Activated CD4-positive, CD25-positive, alpha-beta regulatory T cell treated with anti-CD3 and anti-CD28 coated beads, Interleukin-2, amount 50 U/mL, for 24 hours (primary cell): Measurements from ENCODE around the gene PPIP5K1.
"Not testable (repeated sequence)": the region's sequence is repeated elsewhere in the genome, so short reads cannot be mapped to it uniquely, and the experiment has no call there.

Experiments
- ATAC-seq, 2 donors: fragments of 150-1000 bp; cut with Tn5 transposase; one replicate each; pipeline ENCODE4 v1.10.0; 2021; ENCODE audit warnings: mild to moderate bottlenecking in 1 of 2, moderate library complexity in 1 of 2

PPIP5K1 gene

GRCh38 chr15:43544266-43544665, 45.7 kb downstream of the PPIP5K1 start:
- no peak for ATAC-seq

DNA sequence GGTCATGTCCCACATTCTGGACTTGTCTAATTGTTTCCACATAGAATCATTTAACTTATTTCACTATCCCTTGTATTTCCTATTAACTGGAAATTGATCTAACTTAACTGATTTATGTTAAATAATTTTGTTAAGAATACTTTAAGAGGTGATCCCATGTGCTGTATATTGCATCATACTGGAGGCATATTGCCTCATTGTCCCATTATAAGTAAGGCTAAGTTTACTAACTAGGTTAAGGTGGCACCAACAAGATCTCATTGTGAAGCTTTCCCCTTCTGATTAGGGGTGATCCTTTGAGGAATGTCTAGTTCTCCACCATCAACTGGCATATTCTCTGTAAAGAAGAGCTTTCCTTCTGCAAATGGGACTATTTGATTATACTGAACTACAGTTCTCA, 48.2 kb downstream of the PPIP5K1 start:
- no peak for ATAC-seq

- ATAC-seq = no peak
Measured at GRCh38 chr15:43538091-43538490, 51.9 kb downstream of the PPIP5K1 start.

DNA sequence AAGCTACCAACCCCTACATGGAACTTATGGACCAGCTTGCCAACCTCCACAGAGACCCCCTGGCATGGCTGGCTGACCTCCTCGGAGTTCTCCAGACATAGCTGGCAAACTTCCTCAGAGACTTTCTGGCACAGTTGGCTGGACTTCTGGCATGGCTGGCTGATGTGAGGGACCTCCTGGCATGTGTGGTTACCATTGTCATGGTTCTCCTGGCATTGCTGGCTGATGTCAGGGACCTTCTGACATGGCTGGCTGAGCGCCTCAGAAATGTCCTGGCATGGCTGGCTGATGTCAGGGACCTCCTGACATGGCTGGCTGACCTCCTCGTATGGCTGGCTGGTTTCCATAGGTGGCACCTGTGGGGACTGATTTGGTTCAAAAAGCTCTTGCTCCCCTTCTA, 55.1 kb downstream of the PPIP5K1 start:
- no peak for ATAC-seq

GRCh38 chr15:43532826-43533225, 57.2 kb downstream of the PPIP5K1 start:
- not testable (repeated sequence) for ATAC-seq

DNA sequence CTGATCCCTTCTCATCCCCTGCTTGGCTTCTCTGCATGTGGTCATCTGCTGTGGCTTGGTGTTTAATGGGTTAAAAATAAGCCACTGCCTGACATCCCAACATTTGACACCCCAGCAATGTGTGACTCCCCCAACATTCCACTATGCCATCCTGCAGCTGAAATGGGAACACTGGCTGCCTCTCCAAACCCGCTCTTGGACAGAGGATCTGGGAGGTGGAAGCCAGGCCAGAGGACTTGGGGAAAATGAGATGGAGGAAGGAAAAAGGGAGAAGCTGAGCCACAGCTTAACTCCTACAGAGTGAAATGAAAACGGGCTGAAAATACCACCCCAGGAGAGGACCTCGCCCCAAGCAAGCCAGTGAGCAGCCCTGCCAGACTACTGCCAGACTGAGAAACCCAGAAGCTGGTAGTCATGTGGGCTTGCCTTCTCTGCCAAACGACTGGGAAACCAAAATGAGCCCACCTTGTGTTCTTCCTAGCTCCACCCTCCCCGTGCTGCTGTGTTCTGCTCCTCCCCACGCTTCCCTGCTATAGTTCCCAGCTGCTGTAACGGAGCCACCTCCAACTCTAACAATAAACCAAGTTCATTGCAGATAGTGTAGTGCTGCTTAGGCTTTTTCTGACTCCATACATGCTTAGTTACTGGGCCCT, 58.9 kb downstream of the PPIP5K1 start:
- ATAC-seq = no peak

- no peak for ATAC-seq
Measured at GRCh38 chr15:43529587-43530345, 60.2 kb downstream of the PPIP5K1 start.

GRCh38 chr15:43529141-43529540, 60.9 kb downstream of the PPIP5K1 start:
- no peak for ATAC-seq

DNA sequence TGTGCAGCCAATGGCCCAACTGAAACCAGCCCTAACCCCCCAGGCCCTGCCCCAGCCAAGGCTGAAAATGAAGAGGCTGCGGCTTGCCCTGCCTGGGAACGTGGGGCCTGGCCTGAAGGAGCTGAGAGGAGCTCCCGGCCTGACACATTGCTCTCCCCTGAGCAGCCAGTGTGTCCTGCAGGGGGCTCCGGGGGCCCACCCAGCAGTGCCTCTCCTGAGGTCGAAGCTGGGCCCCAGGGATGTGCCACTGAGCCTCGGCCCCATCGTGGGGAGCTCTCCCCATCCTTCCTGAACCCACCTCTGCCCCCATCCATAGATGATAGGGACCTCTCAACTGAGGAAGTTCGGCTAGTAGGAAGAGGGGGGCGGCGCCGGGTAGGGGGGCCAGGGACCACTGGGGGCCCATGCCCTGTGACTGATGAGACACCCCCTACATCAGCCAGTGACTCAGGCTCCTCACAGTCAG, 61.4 kb downstream of the PPIP5K1 start:
- ATAC-seq = no peak

DNA sequence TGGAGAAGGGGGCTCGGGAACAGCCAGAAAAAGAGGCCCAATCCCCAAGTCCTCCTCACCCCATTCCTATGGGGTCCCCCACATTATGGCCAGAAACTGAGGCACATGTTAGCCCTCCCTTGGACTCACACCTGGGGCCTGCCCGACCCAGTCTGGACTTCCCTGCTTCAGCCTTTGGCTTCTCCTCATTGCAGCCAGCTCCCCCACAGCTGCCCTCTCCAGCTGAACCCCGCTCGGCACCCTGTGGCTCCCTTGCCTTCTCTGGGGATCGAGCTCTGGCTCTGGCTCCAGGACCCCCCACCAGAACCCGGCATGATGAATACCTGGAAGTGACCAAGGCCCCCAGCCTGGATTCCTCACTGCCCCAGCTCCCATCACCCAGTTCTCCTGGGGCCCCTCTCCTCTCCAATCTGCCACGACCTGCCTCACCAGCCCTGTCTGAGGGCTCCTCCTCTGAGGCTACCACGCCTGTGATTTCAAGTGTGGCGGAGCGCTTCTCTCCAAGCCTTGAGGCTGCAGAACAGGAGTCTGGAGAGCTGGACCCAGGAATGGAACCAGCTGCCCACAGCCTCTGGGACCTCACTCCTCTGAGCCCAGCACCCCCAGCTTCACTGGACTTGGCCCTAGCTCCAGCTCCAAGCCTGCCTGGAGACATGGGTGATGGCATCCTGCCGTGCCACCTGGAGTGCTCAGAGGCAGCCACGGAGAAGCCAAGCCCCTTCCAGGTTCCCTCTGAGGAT, 62.0 kb downstream of the PPIP5K1 start:
- no peak for ATAC-seq

GRCh38 chr15:43527016-43527801, 62.8 kb downstream of the PPIP5K1 start:
- no peak for ATAC-seq

- no peak for ATAC-seq
Measured at GRCh38 chr15:43526261-43526930, 63.6 kb downstream of the PPIP5K1 start.

DNA sequence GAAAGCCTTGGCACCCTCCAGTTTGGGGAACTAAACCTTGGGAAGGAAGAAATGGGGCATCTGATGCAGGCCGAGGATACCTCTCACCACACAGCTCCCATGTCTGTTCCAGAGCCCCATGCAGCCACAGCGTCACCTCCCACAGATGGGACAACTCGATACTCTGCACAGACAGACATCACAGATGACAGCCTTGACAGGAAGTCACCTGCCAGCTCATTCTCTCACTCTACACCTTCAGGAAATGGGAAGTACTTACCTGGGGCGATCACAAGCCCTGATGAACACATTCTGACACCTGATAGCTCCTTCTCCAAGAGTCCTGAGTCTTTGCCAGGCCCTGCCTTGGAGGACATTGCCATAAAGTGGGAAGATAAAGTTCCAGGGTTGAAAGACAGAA, 64.9 kb downstream of the PPIP5K1 start:
- ATAC-seq = no peak

DNA sequence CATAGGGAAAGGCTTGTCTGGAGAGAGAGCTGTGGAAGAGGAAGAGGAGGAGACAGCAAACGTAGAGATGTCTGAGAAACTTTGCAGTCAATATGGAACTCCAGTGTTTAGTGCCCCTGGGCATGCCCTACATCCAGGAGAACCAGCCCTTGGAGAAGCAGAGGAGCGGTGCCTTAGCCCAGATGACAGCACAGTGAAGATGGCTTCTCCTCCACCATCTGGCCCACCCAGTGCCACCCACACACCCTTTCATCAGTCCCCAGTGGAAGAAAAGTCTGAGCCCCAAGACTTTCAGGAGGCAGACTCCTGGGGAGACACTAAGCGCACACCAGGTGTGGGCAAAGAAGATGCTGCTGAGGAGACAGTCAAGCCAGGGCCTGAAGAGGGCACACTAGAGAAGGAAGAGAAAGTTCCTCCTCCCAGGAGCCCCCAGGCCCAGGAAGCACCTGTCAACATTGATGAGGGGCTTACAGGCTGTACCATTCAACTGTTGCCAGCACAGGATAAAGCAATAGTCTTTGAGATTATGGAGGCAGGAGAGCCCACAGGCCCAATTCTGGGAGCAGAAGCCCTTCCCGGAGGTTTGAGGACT, 65.7 kb downstream of the PPIP5K1 start:
- ATAC-seq = no peak

DNA sequence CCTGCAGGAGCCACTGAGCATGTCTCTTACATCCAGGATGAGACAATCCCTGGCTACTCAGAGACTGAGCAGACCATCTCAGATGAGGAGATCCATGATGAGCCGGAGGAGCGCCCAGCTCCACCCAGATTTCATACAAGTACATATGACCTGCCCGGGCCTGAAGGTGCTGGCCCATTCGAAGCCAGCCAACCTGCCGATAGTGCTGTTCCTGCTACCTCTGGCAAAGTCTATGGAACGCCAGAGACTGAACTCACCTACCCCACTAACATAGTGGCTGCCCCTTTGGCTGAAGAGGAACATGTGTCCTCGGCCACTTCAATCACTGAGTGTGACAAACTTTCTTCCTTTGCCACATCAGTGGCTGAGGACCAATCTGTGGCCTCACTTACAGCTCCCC, 66.4 kb downstream of the PPIP5K1 start:
- ATAC-seq = no peak

DNA sequence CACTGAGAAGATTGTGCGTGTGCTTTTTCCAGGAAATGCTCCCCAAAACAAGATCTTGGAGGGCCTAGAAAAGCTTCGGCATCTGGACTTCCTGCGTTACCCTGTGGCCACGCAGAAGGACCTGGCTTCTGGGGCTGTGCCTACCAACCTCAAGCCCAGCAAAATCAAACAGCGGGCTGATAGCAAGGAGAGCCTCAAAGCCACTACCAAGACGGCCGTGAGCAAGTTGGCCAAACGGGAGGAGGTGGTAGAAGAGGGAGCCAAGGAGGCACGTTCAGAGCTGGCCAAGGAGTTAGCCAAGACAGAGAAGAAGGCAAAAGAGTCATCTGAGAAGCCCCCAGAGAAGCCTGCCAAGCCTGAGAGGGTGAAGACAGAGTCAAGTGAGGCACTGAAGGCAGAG, 67.8 kb downstream of the PPIP5K1 start:
- no peak for ATAC-seq

- no peak for ATAC-seq
Measured at GRCh38 chr15:43521419-43521818, 68.6 kb downstream of the PPIP5K1 start.

GRCh38 chr15:43520138-43520537, 69.9 kb downstream of the PPIP5K1 start:
- no peak for ATAC-seq

GRCh38 chr15:43519196-43519595, 70.8 kb downstream of the PPIP5K1 start:
- ATAC-seq = no peak

- peak; percentile 31 to 49 for ATAC-seq
Measured at GRCh38 chr15:43518197-43518761, 71.7 kb downstream of the PPIP5K1 start.
